Subcutaneous preadipocyte (primary cell): ENCODE results near the gene CLPTM1. TPM values are rescaled to one million over a fixed set of nuclear protein-coding genes. Genes with fewer than 3 reads are reported as not detected.

Source experiments
- total RNA-seq: library from RNA; depleted of rRNA; stranded (reverse); fragments of >200 nt; gene quantifications from 2 replicates; pipeline ENCODE4 v1.2.3, GENCODE V29; 2012

Gene CLPTM1
- total RNA-seq, result 53.3 and 77.0 TPM in 2 replicates

GRCh38 chr19:44954649-44955504, at the start of gene CLPTM1:
Gene CLPTM1, plus strand, starts transcription at chr19:44955380. Its CDS starts 16 bp downstream, at chr19:44955396.

GRCh38 chr19:44905437-44906160, 49.6 kb upstream of the CLPTM1 start, which contains the start of gene APOE:
Gene APOE, plus strand, starts transcription at chr19:44905796. Its CDS starts 829 bp downstream, at chr19:44906625.

GRCh38 chr19:44914433-44915206, 40.6 kb upstream of the CLPTM1 start, which contains the start of gene APOC1:
Gene APOC1, plus strand, starts transcription at chr19:44914608. Its CDS starts 284 bp downstream, at chr19:44914892.

GRCh38 chr19:44942067-44942571, 13.1 kb upstream of the CLPTM1 start, which contains the start of gene APOC4:
Gene APOC4, plus strand, starts transcription at chr19:44942237. Its CDS starts 41 bp downstream, at chr19:44942278.

GRCh38 chr19:45001087-45001739, 46.0 kb downstream of the CLPTM1 start, which contains the start of gene RELB:
Gene RELB, plus strand, starts transcription at chr19:45001464. Its CDS starts 116 bp downstream, at chr19:45001580.

GRCh38 chr19:45038931-45039893, 84.0 kb downstream of the CLPTM1 start, which contains the start of gene CLASRP:
Gene CLASRP, plus strand, starts transcription at chr19:45039045. Its CDS starts 1,168 bp downstream, at chr19:45040213.

Other genes with a start within 250 kb of the CLPTM1 start
- 5.5 and 6.6 TPM in 2 replicates for gene BCL3, start 206.7 kb upstream of the CLPTM1 start, total RNA-seq
- gene CBLC, start 177.5 kb upstream of the CLPTM1 start, total RNA-seq, result not detected in 2 replicates
- gene BCAM, start 146.3 kb upstream of the CLPTM1 start, total RNA-seq, result 1.8 and 2.2 TPM in 2 replicates
- gene NECTIN2, start 109.1 kb upstream of the CLPTM1 start, total RNA-seq, result 29.4 and 35.8 TPM in 2 replicates
- gene TOMM40, start 64.1 kb upstream of the CLPTM1 start, total RNA-seq, result 63.2 and 98.5 TPM in 2 replicates
- 13.5 and 152 TPM in 2 replicates for gene APOE, start 49.6 kb upstream of the CLPTM1 start, total RNA-seq
- gene APOC1, start 40.8 kb upstream of the CLPTM1 start, total RNA-seq, result 2.3 and 7.3 TPM in 2 replicates
- gene APOC4, start 13.1 kb upstream of the CLPTM1 start, total RNA-seq, result not detected in 2 replicates
- not detected in 2 replicates for gene APOC2, start 9.3 kb upstream of the CLPTM1 start, total RNA-seq
- gene RELB, start 46.1 kb downstream of the CLPTM1 start, total RNA-seq, result 7.3 and 11.3 TPM in 2 replicates
- gene CLASRP, start 83.7 kb downstream of the CLPTM1 start, total RNA-seq, result 16.9 and 23.9 TPM in 2 replicates
- gene ZNF296, start 121.1 kb downstream of the CLPTM1 start, total RNA-seq, result 0.20 TPM in 1 of 2 replicates, not detected in the other
- gene GEMIN7, start 123.9 kb downstream of the CLPTM1 start, total RNA-seq, result 15.8 and 19.8 TPM in 2 replicates
- gene PPP1R37, start 137.8 kb downstream of the CLPTM1 start, total RNA-seq, result 23.5 and 28.0 TPM in 2 replicates
- gene NKPD1, start 205.6 kb downstream of the CLPTM1 start, total RNA-seq, result 0.39 and 1.1 TPM in 2 replicates
- 2.5 and 6.2 TPM in 2 replicates for gene TRAPPC6A, start 222.9 kb downstream of the CLPTM1 start, total RNA-seq
- gene BLOC1S3, start 223.4 kb downstream of the CLPTM1 start, total RNA-seq, result 4.4 and 6.6 TPM in 2 replicates